Breast epithelium (tissue), 4 donors: ENCODE measurements around the gene KRTAP10-10. TPM values are rescaled to one million over a fixed set of nuclear protein-coding genes. Genes with fewer than 3 reads are reported as not detected.
"Not testable (repeated sequence)": the region's sequence is repeated elsewhere in the genome, so short reads cannot be mapped to it uniquely, and the experiment has no call there.

ENCODE experiments used
- DNase-seq, 2 donors: peaks; one replicate each; pipeline ENCODE4 v3.0.0-alpha.2; 2019; ENCODE audit warnings: low spot score in 2 of 2
- H3K27ac ChIP-seq, 2 donors: fragments of 200-600 bp; sonication (generic) in 1 of 2; one replicate each; pipeline ENCODE4 v1.5.1; 2016 to 2019; ENCODE audit warnings: mild to moderate bottlenecking in 1 of 2
- H3K27me3 ChIP-seq, 2 donors: fragments of 200-600 bp; sonication (generic) in 1 of 2; one replicate each; pipeline versions ENCODE4 v1.5.1 to v1.6.0; 2017 to 2019; ENCODE audit warnings: control low read depth in 1 of 2, mild to moderate bottlenecking in 1 of 2
- H3K36me3 ChIP-seq: fragments of 200-600 bp; one replicate; pipeline ENCODE4 v1.5.1; 2019
- H3K4me1 ChIP-seq, 2 donors: fragments of 200-600 bp; sonication (generic); one replicate each; pipeline ENCODE4 v1.5.1; 2016 to 2019; ENCODE audit warnings: control low read depth in 1 of 2
- H3K4me3 ChIP-seq, 3 donors: fragments of 200-600 bp; sonication (generic); 1 replicate in 2 of 3; 2 replicates in 1 of 3; pipeline ENCODE4 v1.5.1; 2016 to 2019; ENCODE audit warnings: mild to moderate bottlenecking in 3 of 3, moderate library complexity in 2 of 3
- H3K9me3 ChIP-seq, 2 donors: fragments of 200-600 bp; sonication (generic) in 1 of 2; one replicate each; pipeline ENCODE4 v1.5.1; 2016 to 2019; ENCODE audit warnings: control low read depth in 1 of 2
- POLR2A ChIP-seq: fragments of 450-650 bp; IDR thresholded peaks from one replicate; pipeline ENCODE4 v1.6.1; 2016; ENCODE audit warnings: antibody characterized with exemption, mild to moderate bottlenecking, moderate library complexity
- POLR2AphosphoS5 ChIP-seq, 3 donors: sonication (generic); formaldehyde crosslinking; IDR thresholded peaks; one replicate each; pipeline ENCODE4 v1.6.1; 2017; ENCODE audit warnings: antibody characterized with exemption in 3 of 3
- intact Hi-C: fragments of 100-400 bp; cut with DNase I; formaldehyde crosslinking; loops from one replicate; pipeline ENCODE4 v1.15.1; 2023; ENCODE audit warnings: low total_unique reads
- total RNA-seq, 3 donors: library from RNA; depleted of rRNA; stranded (reverse); fragments of >200 nt; gene quantifications; one replicate each; pipeline ENCODE4 v1.1.0, GENCODE V29; 2016
- TF ChIP-seq, protein P1 (sequence below), 3 donors: fragments of 450-650 bp; IDR thresholded peaks; one replicate each; pipeline ENCODE4 v1.5.1; 2016 to 2017; ENCODE audit warnings: antibody characterized with exemption in 3 of 3, mild to moderate bottlenecking in 3 of 3, moderate library complexity in 3 of 3

KRTAP10-10 gene
- total RNA-seq, 3 donors from 2014 or later = not detected

DNA sequence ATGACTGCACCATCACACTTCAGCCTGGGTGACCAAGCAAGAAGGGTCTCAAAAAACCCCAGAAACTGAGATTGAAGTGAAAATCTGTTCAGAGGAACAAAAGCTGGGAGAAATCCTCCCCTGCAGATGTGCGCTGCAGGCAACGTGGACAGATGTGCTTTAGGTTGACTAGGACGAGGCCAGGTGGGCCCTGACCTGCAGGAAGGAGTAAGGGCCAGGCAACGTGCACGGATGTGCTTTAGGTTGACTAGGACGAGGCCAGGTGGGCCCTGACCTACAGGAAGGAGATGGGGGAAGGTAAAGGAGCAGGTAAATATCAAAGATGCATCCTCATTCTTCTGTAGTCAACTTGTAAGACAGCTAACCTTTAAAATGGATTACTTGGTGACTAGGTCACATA lies 47.3 kb downstream of the KRTAP10-10 start:
- intact Hi-C loops = no loop called here
- DNase-seq = no peak

DNA sequence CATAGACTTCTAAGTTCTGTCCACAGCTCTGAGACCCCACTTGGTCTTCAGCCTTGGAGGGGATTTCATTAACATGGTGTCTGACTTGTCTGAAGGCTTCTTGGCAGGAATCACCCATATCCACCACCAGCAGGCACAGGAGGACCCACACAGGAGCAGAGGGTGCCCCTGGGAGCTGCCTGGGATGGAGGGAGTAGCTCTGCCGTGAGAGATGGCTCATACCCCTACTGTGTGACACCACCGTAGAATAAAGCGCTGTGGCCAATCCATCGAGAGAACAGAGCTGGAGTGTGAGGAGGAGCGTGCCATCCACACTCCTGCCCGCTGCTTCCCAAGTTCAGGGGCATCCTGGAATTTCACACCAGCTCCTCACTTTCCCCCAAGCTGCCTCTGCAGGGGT lies 47.9 kb downstream of the KRTAP10-10 start:
- H3K4me3 ChIP-seq, H3K4me1 ChIP-seq, intact Hi-C loops, H3K36me3 ChIP-seq, DNase-seq, H3K27ac ChIP-seq, H3K9me3 ChIP-seq: not testable (repeated sequence)
- peaks cover 0 to 31% of the 10 kb centered on the region in 2 donors for H3K27me3 ChIP-seq

More for the DNA sequence above, 47.3 kb downstream of the KRTAP10-10 start:
- TF ChIP-seq, protein P1, sequence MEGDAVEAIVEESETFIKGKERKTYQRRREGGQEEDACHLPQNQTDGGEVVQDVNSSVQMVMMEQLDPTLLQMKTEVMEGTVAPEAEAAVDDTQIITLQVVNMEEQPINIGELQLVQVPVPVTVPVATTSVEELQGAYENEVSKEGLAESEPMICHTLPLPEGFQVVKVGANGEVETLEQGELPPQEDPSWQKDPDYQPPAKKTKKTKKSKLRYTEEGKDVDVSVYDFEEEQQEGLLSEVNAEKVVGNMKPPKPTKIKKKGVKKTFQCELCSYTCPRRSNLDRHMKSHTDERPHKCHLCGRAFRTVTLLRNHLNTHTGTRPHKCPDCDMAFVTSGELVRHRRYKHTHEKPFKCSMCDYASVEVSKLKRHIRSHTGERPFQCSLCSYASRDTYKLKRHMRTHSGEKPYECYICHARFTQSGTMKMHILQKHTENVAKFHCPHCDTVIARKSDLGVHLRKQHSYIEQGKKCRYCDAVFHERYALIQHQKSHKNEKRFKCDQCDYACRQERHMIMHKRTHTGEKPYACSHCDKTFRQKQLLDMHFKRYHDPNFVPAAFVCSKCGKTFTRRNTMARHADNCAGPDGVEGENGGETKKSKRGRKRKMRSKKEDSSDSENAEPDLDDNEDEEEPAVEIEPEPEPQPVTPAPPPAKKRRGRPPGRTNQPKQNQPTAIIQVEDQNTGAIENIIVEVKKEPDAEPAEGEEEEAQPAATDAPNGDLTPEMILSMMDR (IDR thresholded peaks at IDR 0.05) = no peak
- TF ChIP-seq POLR2AphosphoS5 (IDR thresholded peaks at IDR 0.05) = no peak
- TF ChIP-seq POLR2A = no peak
- Histone ChIP-seq H3K4me3 (no peak overlapping the region), H3K9me3 (no peaks in the 10 kb centered on the region), H3K27ac (no peak overlapping the region), H3K4me1 (no peaks in the 10 kb centered on the region), H3K36me3 (no peaks in the 10 kb centered on the region), H3K27me3 (peaks cover 0 to 31% of the 10 kb centered on the region in 2 donors)

DNA sequence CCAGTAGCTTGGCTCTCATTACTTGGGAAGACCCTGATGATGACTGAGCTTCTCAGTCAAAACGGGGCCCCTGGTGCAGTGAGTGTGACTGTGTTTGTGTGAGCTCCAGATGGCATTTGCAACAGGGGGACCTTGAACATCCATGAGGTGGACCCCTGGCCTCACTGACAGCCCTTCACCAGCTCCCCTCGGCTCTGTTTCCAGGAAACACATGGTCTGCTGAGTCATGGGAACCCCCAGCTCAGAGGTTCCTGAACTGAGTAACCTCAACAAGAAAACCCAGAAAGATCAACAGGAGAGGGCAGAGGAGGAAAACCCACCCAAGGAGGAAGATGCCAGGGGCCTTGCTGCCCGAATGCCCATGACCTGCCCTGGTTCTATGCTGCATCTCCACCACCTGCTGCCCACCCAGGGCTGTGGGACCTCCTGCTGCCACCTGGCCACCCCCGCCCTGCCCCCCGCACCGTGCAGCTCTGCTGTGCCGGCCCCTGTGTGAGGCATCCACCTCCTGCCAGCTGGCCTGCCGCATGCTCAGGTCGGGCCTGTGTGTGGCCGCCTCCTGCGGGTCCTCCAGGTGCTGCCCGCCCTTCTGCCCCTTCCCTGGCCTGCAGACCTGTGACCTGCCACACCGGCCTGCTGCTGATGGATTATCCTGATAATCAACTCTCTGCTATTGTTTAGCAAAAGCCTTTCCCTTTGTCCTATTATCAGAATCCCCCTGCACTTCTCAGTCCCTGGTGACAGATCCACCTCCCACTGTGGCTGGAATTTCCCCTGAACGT lies 49.0 kb downstream of the KRTAP10-10 start:
- DNase-seq = no peak
- intact Hi-C loops = no loop called here

DNA sequence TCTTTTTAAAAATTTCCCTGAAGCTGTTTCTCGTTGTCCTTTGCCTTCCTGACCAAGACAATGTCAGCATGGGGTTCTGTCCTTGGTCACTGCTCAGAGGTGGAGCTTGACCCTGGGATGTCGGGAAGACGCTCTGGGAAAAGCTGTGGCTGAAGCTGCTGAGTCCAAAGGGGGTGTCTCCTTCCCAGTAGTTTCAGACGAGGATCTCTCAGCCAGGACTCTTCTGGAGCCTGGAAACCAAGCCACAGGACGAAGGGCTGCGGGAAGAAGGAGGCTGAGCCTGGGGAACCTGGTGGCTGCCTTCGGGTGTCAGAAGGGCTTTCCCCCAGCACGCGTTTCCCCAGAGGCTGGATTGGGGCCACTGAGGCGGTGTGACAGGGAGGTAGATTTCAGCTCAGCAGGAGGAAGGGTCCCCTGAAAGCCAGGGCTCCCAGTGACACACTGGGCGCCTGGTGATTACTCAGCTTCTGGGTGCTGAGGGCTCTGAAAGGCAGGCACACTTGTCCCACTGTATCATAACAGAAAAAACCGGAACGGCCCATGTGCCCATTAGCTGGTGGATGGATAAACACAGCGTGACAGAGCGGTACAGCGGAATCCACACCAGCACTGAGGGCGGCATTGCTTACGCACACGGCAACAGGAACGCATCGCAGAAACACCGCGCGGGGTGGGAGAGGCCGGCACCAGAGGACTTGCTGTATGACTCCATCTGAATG lies 49.8 kb downstream of the KRTAP10-10 start:
- no peaks in the 10 kb centered on the region for H3K4me1 ChIP-seq
- H3K27me3 ChIP-seq = peaks cover 0 to 31% of the 10 kb centered on the region in 2 donors
- H3K9me3 ChIP-seq = peaks cover 0 to 3% of the 10 kb centered on the region in 2 donors
- H3K4me3 ChIP-seq = no peak overlapping the region
- no peak for DNase-seq
- TF ChIP-seq POLR2A = no peak
- no peak for TF ChIP-seq POLR2AphosphoS5 (IDR thresholded peaks at IDR 0.05)
- TF ChIP-seq, protein P1 (IDR thresholded peaks at IDR 0.05) = no peak
- no peak overlapping the region for H3K27ac ChIP-seq
- intact Hi-C loops = no loop called here
- H3K36me3 ChIP-seq = no peaks in the 10 kb centered on the region

More for the DNA sequence above, 49.0 kb downstream of the KRTAP10-10 start:
- no peaks in the 10 kb centered on the region for H3K36me3 ChIP-seq
- peaks cover 0 to 31% of the 10 kb centered on the region in 2 donors for H3K27me3 ChIP-seq
- no peak overlapping the region for H3K4me3 ChIP-seq
- H3K4me1 ChIP-seq = no peaks in the 10 kb centered on the region
- no peaks in the 10 kb centered on the region for H3K9me3 ChIP-seq
- TF ChIP-seq, protein P1 (IDR thresholded peaks at IDR 0.05) = no peak
- no peak for TF ChIP-seq POLR2AphosphoS5 (IDR thresholded peaks at IDR 0.05)
- TF ChIP-seq POLR2A = no peak
- H3K27ac ChIP-seq = no peak overlapping the region

DNA sequence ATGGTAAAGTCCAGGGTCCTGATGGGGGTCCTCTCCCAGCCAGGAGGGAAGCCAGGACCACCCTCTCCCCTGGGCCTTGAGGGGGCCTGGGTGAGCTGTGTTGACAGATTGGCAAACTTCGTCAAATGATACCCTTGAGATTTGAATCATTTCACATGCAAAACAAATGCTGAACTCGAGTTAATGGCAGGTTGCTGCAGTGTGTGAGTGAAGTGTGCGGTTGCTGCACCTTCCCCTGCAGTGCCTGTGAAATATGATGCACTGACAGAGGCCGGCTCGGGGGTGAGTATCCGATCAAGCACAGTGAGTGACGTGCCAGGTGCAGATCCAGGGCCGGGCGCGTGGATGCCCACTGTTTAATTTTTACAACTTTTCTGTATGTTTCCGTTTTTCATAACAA lies 50.5 kb downstream of the KRTAP10-10 start:
- peaks cover 0 to 31% of the 10 kb centered on the region in 2 donors for H3K27me3 ChIP-seq
- DNase-seq = no peak
- no peak overlapping the region for H3K4me3 ChIP-seq
- no peaks in the 10 kb centered on the region for H3K36me3 ChIP-seq
- TF ChIP-seq, protein P1 (IDR thresholded peaks at IDR 0.05) = no peak
- no peak for TF ChIP-seq POLR2AphosphoS5 (IDR thresholded peaks at IDR 0.05)
- TF ChIP-seq POLR2A = no peak
- peaks cover under 1 to 10% of the 10 kb centered on the region in 2 donors for H3K9me3 ChIP-seq
- H3K4me1 ChIP-seq = no peaks in the 10 kb centered on the region
- H3K27ac ChIP-seq = no peak overlapping the region
- intact Hi-C loops = no loop called here

Other genes with a start within 250 kb of the KRTAP10-10 start
- 1 to 10 TPM; 1.6 to 6.4 (median 2.0) TPM for gene LRRC3, start 181.8 kb upstream of the KRTAP10-10 start, total RNA-seq
- not detected for gene KRTAP10-1, start 97.2 kb upstream of the KRTAP10-10 start, total RNA-seq
- not detected for gene KRTAP10-2, start 85.9 kb upstream of the KRTAP10-10 start, total RNA-seq
- gene KRTAP10-3, start 78.6 kb upstream of the KRTAP10-10 start, total RNA-seq = not detected
- not detected for gene KRTAP10-4, start 63.6 kb upstream of the KRTAP10-10 start, total RNA-seq
- not detected for gene KRTAP10-5, start 56.8 kb upstream of the KRTAP10-10 start, total RNA-seq
- not detected for gene KRTAP10-6, start 44.9 kb upstream of the KRTAP10-10 start, total RNA-seq
- gene KRTAP10-7, start 36.8 kb upstream of the KRTAP10-10 start, total RNA-seq = not detected
- gene KRTAP10-8, start 25.3 kb upstream of the KRTAP10-10 start, total RNA-seq = not detected
- not detected for gene KRTAP10-9, start 10.3 kb upstream of the KRTAP10-10 start, total RNA-seq
- not detected for gene KRTAP10-11, start 9.1 kb downstream of the KRTAP10-10 start, total RNA-seq
- not detected for gene KRTAP12-4, start 17.3 kb downstream of the KRTAP10-10 start, total RNA-seq
- gene KRTAP12-3, start 20.6 kb downstream of the KRTAP10-10 start, total RNA-seq = not detected
- not detected for gene KRTAP12-2, start 29.6 kb downstream of the KRTAP10-10 start, total RNA-seq
- not detected for gene KRTAP12-1, start 44.8 kb downstream of the KRTAP10-10 start, total RNA-seq
- gene KRTAP10-12, start 59.8 kb downstream of the KRTAP10-10 start, total RNA-seq = not detected
- under 1 TPM in 1 of 3 donors, not detected in 2; 0.15 TPM for gene TSPEAR, start 74.2 kb downstream of the KRTAP10-10 start, total RNA-seq
- gene UBE2G2, start 164.5 kb downstream of the KRTAP10-10 start, total RNA-seq = 100 to 1,000 TPM in 1 of 3 donors, 10 to 100 TPM in 2; 84.8 to 128 (median 99.2) TPM
- gene SUMO3, start 180.7 kb downstream of the KRTAP10-10 start, total RNA-seq = 10 to 100 TPM; 64.2 to 64.8 (median 64.4) TPM
- 100 to 1,000 TPM; 187 to 351 (median 272) TPM for gene PTTG1IP, start 236.3 kb downstream of the KRTAP10-10 start, total RNA-seq